ENCODE results near the gene NMRK2.
"Not testable (repeated sequence)": the region's sequence is repeated elsewhere in the genome, so short reads cannot be mapped to it uniquely, and the experiment has no call there.

NMRK2 gene

GRCh38 chr19:3932931-3933810, at the start of gene NMRK2:
Gene NMRK2 (plus strand): TSS chr19:3933069. CDS start chr19:3933672, 603 bp downstream.
- Mint-ChIP-seq H3K4me1 (no peaks in the 10 kb centered on the region), H3K9me3 (no peaks in the 10 kb centered on the region), H3K27ac (no peak within 1 kb of the TSS), H3K4me3 (no peak within 1 kb of the TSS), H3K36me3 (no peaks in the 10 kb centered on the region), H3K27me3 (peaks cover 4% of the 10 kb centered on the region)

- Mint-ChIP-seq H3K36me3 (no peaks in the 10 kb centered on the region), H3K27me3 (no peaks in the 10 kb centered on the region), H3K4me1 (no peaks in the 10 kb centered on the region), H3K4me3 (no peak overlapping the region), H3K27ac (no peak overlapping the region), H3K9me3 (no peaks in the 10 kb centered on the region)
Measured at GRCh38 chr19:3890591-3890990, 42.3 kb upstream of the NMRK2 start.

- Mint-ChIP-seq H3K9me3 (no peaks in the 10 kb centered on the region), H3K4me1 (peaks cover 5% of the 10 kb centered on the region), H3K27me3 (no peaks in the 10 kb centered on the region), H3K27ac (no peak overlapping the region), H3K4me3 (no peak overlapping the region), H3K36me3 (no peaks in the 10 kb centered on the region)
Measured at GRCh38 chr19:3893509-3894179, 39.2 kb upstream of the NMRK2 start.

- H3K27ac Mint-ChIP-seq = peak overlapping the region; percentile 53
- H3K36me3 Mint-ChIP-seq, H3K9me3 Mint-ChIP-seq, H3K4me3 Mint-ChIP-seq, H3K27me3 Mint-ChIP-seq, H3K4me1 Mint-ChIP-seq: not testable (repeated sequence)
Measured at GRCh38 chr19:3894959-3895358, 37.9 kb upstream of the NMRK2 start.

- Mint-ChIP-seq H3K4me3 (no peak overlapping the region), H3K27me3 (no peaks in the 10 kb centered on the region), H3K9me3 (peaks cover 4% of the 10 kb centered on the region), H3K27ac (no peak overlapping the region), H3K4me1 (peaks cover 5% of the 10 kb centered on the region), H3K36me3 (no peaks in the 10 kb centered on the region)
Measured at GRCh38 chr19:3895788-3896187, 37.1 kb upstream of the NMRK2 start.

- H3K27ac Mint-ChIP-seq = no peak overlapping the region
- H3K4me3 Mint-ChIP-seq = no peak overlapping the region
Measured at GRCh38 chr19:3897936-3898335, 34.9 kb upstream of the NMRK2 start.

GRCh38 chr19:3898426-3898825, 34.4 kb upstream of the NMRK2 start:
- no peak overlapping the region for H3K27ac Mint-ChIP-seq
- no peaks in the 10 kb centered on the region for H3K27me3 Mint-ChIP-seq
- no peaks in the 10 kb centered on the region for H3K36me3 Mint-ChIP-seq
- H3K9me3 Mint-ChIP-seq = peaks cover 4% of the 10 kb centered on the region
- no peak overlapping the region for H3K4me3 Mint-ChIP-seq
- peaks cover 5% of the 10 kb centered on the region for H3K4me1 Mint-ChIP-seq

More at GRCh38 chr19:3897936-3898335, 34.9 kb upstream of the NMRK2 start:
- Mint-ChIP-seq H3K27me3 (no peaks in the 10 kb centered on the region), H3K9me3 (peaks cover 4% of the 10 kb centered on the region), H3K36me3 (no peaks in the 10 kb centered on the region), H3K4me1 (peaks cover 5% of the 10 kb centered on the region)

GRCh38 chr19:3899531-3900294, 33.2 kb upstream of the NMRK2 start:
- Mint-ChIP-seq H3K4me1 (peaks cover 5% of the 10 kb centered on the region), H3K36me3 (no peaks in the 10 kb centered on the region), H3K4me3 (no peak overlapping the region), H3K9me3 (peaks cover 4% of the 10 kb centered on the region), H3K27me3 (no peaks in the 10 kb centered on the region), H3K27ac (no peak overlapping the region)

- no peak overlapping the region for H3K27ac Mint-ChIP-seq
- H3K27me3 Mint-ChIP-seq = no peaks in the 10 kb centered on the region
- H3K4me3 Mint-ChIP-seq = no peak overlapping the region
Measured at GRCh38 chr19:3902317-3902973, 30.4 kb upstream of the NMRK2 start.

GRCh38 chr19:3904233-3904632, 28.6 kb upstream of the NMRK2 start:
- no peaks in the 10 kb centered on the region for H3K27me3 Mint-ChIP-seq
- H3K27ac Mint-ChIP-seq = no peak overlapping the region
- no peak overlapping the region for H3K4me3 Mint-ChIP-seq
- H3K36me3 Mint-ChIP-seq = no peaks in the 10 kb centered on the region
- no peaks in the 10 kb centered on the region for H3K4me1 Mint-ChIP-seq
- H3K9me3 Mint-ChIP-seq = no peaks in the 10 kb centered on the region

More at GRCh38 chr19:3902317-3902973, 30.4 kb upstream of the NMRK2 start:
- no peaks in the 10 kb centered on the region for H3K36me3 Mint-ChIP-seq
- peaks cover 4% of the 10 kb centered on the region for H3K9me3 Mint-ChIP-seq
- peaks cover 5% of the 10 kb centered on the region for H3K4me1 Mint-ChIP-seq

GRCh38 chr19:3907626-3908265, 25.1 kb upstream of the NMRK2 start:
- Mint-ChIP-seq H3K27ac (no peak overlapping the region), H3K36me3 (no peaks in the 10 kb centered on the region), H3K27me3 (no peaks in the 10 kb centered on the region), H3K4me3 (no peak overlapping the region), H3K9me3 (no peaks in the 10 kb centered on the region), H3K4me1 (no peaks in the 10 kb centered on the region)

- Mint-ChIP-seq H3K27me3 (no peaks in the 10 kb centered on the region), H3K9me3 (no peaks in the 10 kb centered on the region), H3K4me1 (no peaks in the 10 kb centered on the region), H3K4me3 (no peak overlapping the region), H3K27ac (no peak overlapping the region), H3K36me3 (no peaks in the 10 kb centered on the region)
Measured at GRCh38 chr19:3908266-3909054, 24.4 kb upstream of the NMRK2 start.

- H3K4me1 Mint-ChIP-seq = no peaks in the 10 kb centered on the region
- no peaks in the 10 kb centered on the region for H3K27me3 Mint-ChIP-seq
- no peaks in the 10 kb centered on the region for H3K36me3 Mint-ChIP-seq
- H3K27ac Mint-ChIP-seq = no peak overlapping the region
- H3K9me3 Mint-ChIP-seq = no peaks in the 10 kb centered on the region
- H3K4me3 Mint-ChIP-seq = no peak overlapping the region
Measured at GRCh38 chr19:3910105-3910504, 22.8 kb upstream of the NMRK2 start.

- Mint-ChIP-seq H3K4me3 (no peak overlapping the region), H3K9me3 (no peaks in the 10 kb centered on the region), H3K27ac (no peak overlapping the region), H3K36me3 (no peaks in the 10 kb centered on the region), H3K27me3 (peaks cover 4% of the 10 kb centered on the region), H3K4me1 (no peaks in the 10 kb centered on the region)
Measured at GRCh38 chr19:3914199-3914598, 18.7 kb upstream of the NMRK2 start.

Data from activated naive CD4-positive, alpha-beta T cell treated with anti-CD3 and anti-CD28 coated beads, Interleukin-2, amount 50 U/mL, for 24 hours (primary cell).